Activated T-cell treated with anti-CD3 and anti-CD28 coated beads for 4 hours (primary cell): Measurements from ENCODE around the gene OFD1.
A peak's percentile ranks its signal among the peaks of the same experiment; 100 is the strongest.
"Not testable (repeated sequence)": the region's sequence is repeated elsewhere in the genome, so short reads cannot be mapped to it uniquely, and the experiment has no call there.

Experiments used
- DNase-seq: peaks from one replicate; pipeline ENCODE4 v3.0.0-alpha.2; 2020

The OFD1 gene

GRCh38 chrX:13703589-13703988 is 31.0 kb upstream of the OFD1 start:
- DNase-seq = no peak

GRCh38 chrX:13711141-13711540 is 23.4 kb upstream of the OFD1 start:
- DNase-seq = no peak

- DNase-seq = no peak
Measured at GRCh38 chrX:13716455-13716854, 18.1 kb upstream of the OFD1 start.

DNA sequence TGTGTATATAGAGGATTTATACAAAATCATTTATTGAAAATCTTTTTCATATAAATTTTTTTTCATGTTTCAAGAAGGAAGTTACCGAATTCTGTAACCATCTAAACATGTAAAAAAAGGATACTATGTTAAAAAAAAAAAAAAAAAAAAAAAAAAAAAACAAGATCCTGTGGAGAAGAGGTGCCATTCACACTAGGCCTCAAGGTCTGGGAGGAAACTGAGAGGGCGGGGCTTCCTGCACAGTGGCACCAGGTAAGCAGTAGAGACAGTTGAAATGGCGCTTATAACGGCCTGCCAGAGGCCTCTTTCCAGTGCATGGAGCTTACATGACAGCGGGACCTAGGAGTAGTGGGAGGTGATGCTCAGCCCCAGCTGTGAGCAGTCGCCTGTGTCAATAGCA is 17.6 kb upstream of the OFD1 start:
- no peak for DNase-seq

GRCh38 chrX:13717700-13718472 is 16.7 kb upstream of the OFD1 start:
- no peak for DNase-seq

GRCh38 chrX:13719192-13719856 is 15.2 kb upstream of the OFD1 start:
- DNase-seq = no peak

- DNase-seq = no peak
Measured at GRCh38 chrX:13721371-13721770, 13.2 kb upstream of the OFD1 start.

GRCh38 chrX:13721819-13722519 is 12.6 kb upstream of the OFD1 start:
- no peak for DNase-seq

- not testable (repeated sequence) for DNase-seq
Measured at GRCh38 chrX:13724878-13725277, 9.7 kb upstream of the OFD1 start.

DNA sequence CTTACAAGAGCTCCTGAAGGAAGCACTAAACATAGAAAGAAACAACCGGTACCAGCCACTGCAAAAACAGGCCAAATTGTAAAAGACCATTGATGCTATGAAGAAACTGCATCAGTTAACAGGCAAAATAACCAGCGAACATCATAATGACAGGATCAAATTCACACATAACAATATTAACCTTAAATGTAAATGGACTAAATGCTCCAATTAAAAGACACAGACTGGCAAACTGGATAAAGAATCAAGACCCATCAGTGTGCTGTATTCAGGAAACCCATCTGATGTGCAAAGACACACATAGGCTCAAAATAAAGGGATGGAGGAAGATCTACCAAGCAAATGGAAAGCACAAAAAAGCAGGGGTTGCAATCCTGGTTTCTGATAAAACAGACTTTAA is 8.0 kb upstream of the OFD1 start:
- DNase-seq = not testable (repeated sequence)

DNA sequence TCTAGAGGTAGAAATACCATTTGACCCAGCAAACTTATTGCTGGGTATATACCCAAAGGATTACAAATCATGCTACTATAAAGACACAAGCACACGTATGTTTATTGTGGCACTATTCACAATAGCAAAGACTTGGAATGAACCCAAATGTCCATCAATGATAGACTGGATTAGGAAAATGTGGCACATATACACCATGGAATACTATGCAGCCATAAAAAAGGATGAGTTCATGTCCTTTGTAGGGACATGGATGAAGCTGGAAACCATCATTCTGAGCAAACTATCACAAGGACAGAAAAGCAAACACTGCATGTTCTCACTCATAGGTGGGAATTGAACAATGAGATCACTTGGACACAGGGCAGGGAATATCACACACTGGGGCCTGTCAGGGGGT is 4.0 kb upstream of the OFD1 start:
- DNase-seq = not testable (repeated sequence)

- DNase-seq = no peak
Measured at GRCh38 chrX:13732246-13733067, 2.1 kb upstream of the OFD1 start.

DNA sequence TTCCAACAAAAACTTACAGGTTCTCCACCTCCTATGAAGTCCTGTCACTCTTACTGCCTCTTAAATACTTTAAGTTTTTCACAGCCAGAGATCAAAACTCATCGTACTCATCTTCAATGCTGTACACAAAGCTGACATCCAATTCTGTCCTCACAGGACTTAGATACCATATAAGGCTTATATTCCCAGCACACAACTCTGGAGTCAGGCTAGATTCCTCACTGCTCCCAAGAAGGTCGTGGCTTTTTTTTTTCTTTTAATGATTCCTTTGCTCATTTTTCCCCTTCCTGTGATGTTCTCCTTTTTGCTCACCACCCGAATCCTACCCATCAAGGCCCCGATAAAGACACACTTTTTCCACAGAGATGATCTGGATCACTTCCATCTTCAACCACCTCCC is 1.0 kb upstream of the OFD1 start:
- no peak for DNase-seq

GRCh38 chrX:13741695-13742094 is 7.1 kb downstream of the OFD1 start:
- DNase-seq = no peak

DNA sequence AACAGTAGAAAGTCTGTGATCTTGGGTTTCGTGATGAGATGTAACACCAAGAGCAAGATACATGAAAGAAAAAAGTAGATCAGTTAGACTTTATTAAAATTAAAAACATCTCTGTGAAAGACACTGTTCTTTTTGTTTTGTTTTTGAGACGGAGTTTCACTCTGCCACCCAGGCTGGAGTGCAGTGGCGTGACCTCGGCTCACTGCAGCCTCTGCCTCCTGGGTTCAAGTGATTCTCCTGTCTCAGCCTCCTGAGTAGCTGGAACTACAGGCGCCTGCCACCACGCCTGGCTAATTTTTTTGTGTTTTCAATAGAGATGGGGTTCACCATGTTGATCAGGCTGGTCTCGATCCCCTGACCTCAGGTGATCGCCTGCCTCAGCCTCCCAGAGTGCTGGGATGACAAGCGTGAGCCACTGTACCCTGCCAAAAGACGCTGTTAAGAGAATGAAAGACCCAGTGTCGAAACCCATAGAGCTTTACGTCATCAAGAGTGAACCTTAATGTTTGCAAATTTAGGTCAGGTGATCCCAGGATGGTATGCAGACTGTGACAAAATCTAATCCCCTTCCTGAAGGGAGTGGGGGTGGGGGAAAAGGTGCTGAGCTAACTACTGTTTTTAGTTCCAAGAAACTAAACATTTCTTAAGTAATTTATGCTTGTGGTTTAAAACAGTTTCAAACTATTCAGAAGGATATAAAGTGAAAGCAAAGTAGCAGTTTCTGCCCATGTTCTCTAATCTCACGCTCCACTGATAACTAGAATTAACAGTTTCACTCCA is 8.0 kb downstream of the OFD1 start:
- no peak for DNase-seq

GRCh38 chrX:13747836-13748235 is 13.3 kb downstream of the OFD1 start:
- peak; percentile 4 for DNase-seq

GRCh38 chrX:13748486-13748885 is 13.9 kb downstream of the OFD1 start:
- no peak for DNase-seq

GRCh38 chrX:13750204-13750603 is 15.7 kb downstream of the OFD1 start:
- DNase-seq = no peak

- DNase-seq = no peak
Measured at GRCh38 chrX:13750812-13751211, 16.3 kb downstream of the OFD1 start.

DNA sequence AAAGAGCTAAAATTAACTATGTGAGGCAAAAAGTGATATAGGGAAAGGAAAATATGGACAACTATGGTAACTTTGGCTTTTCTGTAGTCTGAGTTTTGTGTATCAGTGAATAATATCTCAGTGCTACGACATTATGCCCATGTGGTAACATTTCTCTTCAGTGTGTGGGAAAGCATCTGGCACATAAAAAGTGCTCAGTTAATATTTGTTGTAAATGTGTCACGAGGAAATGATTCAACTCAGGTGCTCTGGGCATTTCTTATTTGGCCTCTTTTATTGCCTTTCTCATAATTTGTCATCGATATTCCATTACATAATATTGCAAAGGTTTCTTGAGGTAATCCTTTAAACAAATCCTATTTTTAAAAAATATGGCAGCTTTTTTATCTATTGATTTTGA is 17.6 kb downstream of the OFD1 start:
- DNase-seq = no peak

DNA sequence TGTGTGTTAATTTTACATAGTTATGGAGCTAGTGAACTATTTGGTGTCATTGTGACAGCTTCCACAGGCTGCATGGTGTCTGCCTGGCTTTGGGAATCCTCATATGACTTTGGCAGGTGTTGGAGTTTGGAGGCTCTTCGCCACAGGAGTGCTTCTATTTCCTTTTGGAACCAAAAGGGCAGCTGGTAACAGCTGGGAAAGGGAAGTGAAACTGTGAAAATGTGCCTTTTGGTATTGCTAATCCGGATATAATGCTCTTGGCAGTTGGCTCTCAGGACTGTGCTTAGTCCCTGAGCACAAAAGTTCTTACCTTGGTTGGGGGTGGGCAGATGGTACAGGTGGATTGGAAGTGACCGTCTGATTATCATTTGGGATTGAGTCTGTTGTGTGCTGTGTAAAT is 18.1 kb downstream of the OFD1 start:
- no peak for DNase-seq

- no peak for DNase-seq
Measured at GRCh38 chrX:13754765-13755164, 20.2 kb downstream of the OFD1 start.
